ENCODE measurements around the gene KCNJ3.

GRCh38 chr2:154655499-154655898 is 43.0 kb upstream of the KCNJ3 start:
- TF ChIP-seq CTCF (IDR thresholded peaks at IDR 0.05; ENCODE audit: low read depth, low read length) (no peak), EZH2phosphoT487 (IDR thresholded peaks at IDR 0.05; ENCODE audit: low read depth) (no peak)
